ENCODE measurements around the gene TUB. TPM values are rescaled to one million over a fixed set of nuclear protein-coding genes. Genes with fewer than 3 reads are reported as not detected.

Gene TUB
- total and polyA plus RNA-seq, 2 donors (not counting 1 experiment from before 2014, with no cell fraction given): 0.06 to 0.10 TPM

GRCh38 chr11:8055091-8055835, 25.7 kb upstream of the TUB start:
- no peak for ATAC-seq (ENCODE audit: low read depth)
- no peaks in the 10 kb centered on the region for H3K4me1 Mint-ChIP-seq
- 58% methylated on average over 5 of the region's 7 CpGs for WGBS (ENCODE audit: insufficient coverage)

More at GRCh38 chr11:8055091-8055835, 25.7 kb upstream of the TUB start:
- H3K27me3 Mint-ChIP-seq: peaks cover 22% of the 10 kb centered on the region
- H4K20me1 ChIP-seq (ENCODE audit: control insufficient read depth, insufficient read depth, low read length, poor library complexity, severe bottlenecking): no peaks in the 10 kb centered on the region
- no peaks in the 10 kb centered on the region for H3K79me2 ChIP-seq (ENCODE audit: control insufficient read depth, insufficient read depth, low read length)
- H2AFZ ChIP-seq (ENCODE audit: insufficient read depth, low read depth, low read length, poor library complexity, severe bottlenecking): no peak overlapping the region
- no peak overlapping the region for H3K4me3 ChIP-seq (ENCODE audit: control extremely low read depth in 1 of 5, extremely low read depth in 1 of 5, insufficient read depth in 1 of 5, low read depth in 2 of 5, low read length in 4 of 5)
- ChIA-PET CTCF (no interaction called here), POLR2A (no interaction called here)
- no peaks in the 10 kb centered on the region for H3K4me1 ChIP-seq (ENCODE audit: control insufficient read depth in 2 of 2, insufficient read depth in 2 of 2, low read length in 2 of 2)
- H3K27ac Mint-ChIP-seq: no peak overlapping the region
- intact Hi-C loops (cut with micrococcal nuclease): no loop called here
- H3K27me3 ChIP-seq (replicated peaks in 1 of 4; ENCODE audit: control extremely low read depth in 1 of 4, control insufficient read depth in 3 of 4, insufficient read depth in 4 of 4, low read length in 3 of 4): peaks cover 0 to 2% (median 0%) of the 10 kb centered on the region in 4 experiments
- DNase-seq: no peak
- no peaks in the 10 kb centered on the region for H3K9me3 Mint-ChIP-seq (ENCODE audit: insufficient read depth)
- no peaks in the 10 kb centered on the region for H3K36me3 ChIP-seq (replicated peaks in 1 of 2; ENCODE audit: control extremely low read depth in 1 of 2, control insufficient read depth in 1 of 2, extremely low read depth in 1 of 2, insufficient read depth in 2 of 2, low read length in 1 of 2)
- H3K4me3 Mint-ChIP-seq: no peak overlapping the region
- TF ChIP-seq CTCF (IDR thresholded peaks at IDR 0.05) (no peak), EZH2 (IDR thresholded peaks at IDR 0.05; ENCODE audit: borderline replicate concordance, insufficient read depth, low read depth, low read length, poor library complexity, severe bottlenecking) (no peak)
- H3K9ac ChIP-seq (ENCODE audit: low read length): no peak overlapping the region
- no peaks in the 10 kb centered on the region for H3K9me3 ChIP-seq (ENCODE audit: control extremely low read depth in 1 of 3, control insufficient read depth in 2 of 3, insufficient read depth in 1 of 3, low read length in 2 of 3)
- H3K4me2 ChIP-seq (replicated peaks; ENCODE audit: low read depth, low read length, poor library complexity, severe bottlenecking): no peak overlapping the region
- H3K27ac ChIP-seq (ENCODE audit: low read length in 2 of 2): no peak overlapping the region

All from B cell (primary cell).